ENCODE data around the gene SUN1. TPM values are rescaled to one million over a fixed set of nuclear protein-coding genes. Genes with fewer than 3 reads are reported as not detected.

Gene SUN1
- total and polyA plus RNA-seq, 2 experiments from 2014 or later: 63.3 to 145 TPM

DNA sequence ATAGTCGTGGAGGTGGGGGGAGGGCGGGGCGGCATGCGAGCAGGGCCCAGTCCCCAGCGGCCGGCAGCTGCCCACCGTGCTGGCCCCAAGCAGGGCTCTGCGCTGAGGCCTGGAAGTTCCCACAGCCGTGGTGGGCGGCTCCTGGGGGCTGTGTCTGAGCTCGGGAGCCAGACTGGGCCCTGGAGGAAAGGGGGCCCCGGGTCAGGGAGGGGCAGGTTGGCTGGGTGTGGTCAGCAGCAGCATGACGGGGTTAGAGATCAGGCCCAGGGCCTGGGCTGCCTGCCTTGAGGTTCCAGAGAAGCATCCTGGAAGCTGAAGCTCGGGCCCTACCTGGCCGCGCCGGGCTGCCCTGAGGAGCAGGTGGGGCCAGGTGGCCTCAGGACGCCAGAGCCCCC, 66.2 kb downstream of the SUN1 start:
- Mint-ChIP-seq H3K27ac (no peak overlapping the region), H3K36me3 (ENCODE audit: low read depth) (peaks cover 29% of the 10 kb centered on the region), H3K9me3 (no peaks in the 10 kb centered on the region), H3K4me1 (no peaks in the 10 kb centered on the region; the same call in 2 of the 3 replicates), H3K4me3 (no peak overlapping the region), H3K27me3 (ENCODE audit: insufficient read depth, low read depth, poor library complexity) (peaks cover 10% of the 10 kb centered on the region)
- Histone ChIP-seq H3K27me3 (ENCODE audit: insufficient read depth) (no peaks in the 10 kb centered on the region), H3K36me3 (ENCODE audit: insufficient read depth) (no peaks in the 10 kb centered on the region), H3K4me2 (no peak overlapping the region), H3K4me3 (no peak overlapping the region), H3K4me1 (ENCODE audit: insufficient read depth) (no peaks in the 10 kb centered on the region), H3K79me2 (replicated peaks; ENCODE audit: insufficient read depth) (no peaks in the 10 kb centered on the region), H3K9me2 (ENCODE audit: insufficient read depth) (no peaks in the 10 kb centered on the region), H4K20me1 (replicated peaks; ENCODE audit: insufficient read depth) (no peaks in the 10 kb centered on the region), H3K27ac (ENCODE audit: low read depth) (no peak overlapping the region), H3F3A (replicated peaks; ENCODE audit: low read depth) (0 out of 2 replicates have a peak, but pooled peaks cover 4% of the 10 kb centered on the region), H2AFZ (no peak overlapping the region)
- no peak for DNase-seq (ENCODE audit: low spot score)
- no peak; the same call in 2 of the 3 replicates for ATAC-seq
- TF ChIP-seq CREB1 (CRISPR knock-in tag; IDR thresholded peaks at IDR 0.05; ENCODE audit: low read depth): no peak
- TF ChIP-seq ZNF331 (CRISPR knock-in tag; IDR thresholded peaks at IDR 0.05; ENCODE audit: low read depth): no peak
- no peak for TF ChIP-seq JUNB (IDR thresholded peaks at IDR 0.05; ENCODE audit: unreplicated experiment)
- no peak for TF ChIP-seq CTCF (conservative IDR thresholded peaks at IDR 0.05; ENCODE audit: low read depth in 2 of 2)
- no peak for TF ChIP-seq POLR2AphosphoS5 (IDR thresholded peaks at IDR 0.05; ENCODE audit: low read depth)

GRCh38 chr7:898855-899681, 66.8 kb downstream of the SUN1 start:
- H2AFZ ChIP-seq: no peak overlapping the region
- H3K9me3 Mint-ChIP-seq: no peaks in the 10 kb centered on the region

More at GRCh38 chr7:898855-899681, 66.8 kb downstream of the SUN1 start:
- DNase-seq (ENCODE audit: low spot score) (no peak), ATAC-seq (peak; percentile 2; the same call in 2 of the 3 replicates)
- H4K20me1 ChIP-seq (replicated peaks; ENCODE audit: insufficient read depth): no peaks in the 10 kb centered on the region
- H3K79me2 ChIP-seq (replicated peaks; ENCODE audit: insufficient read depth): no peaks in the 10 kb centered on the region
- TF ChIP-seq EZH2 (IDR thresholded peaks at IDR 0.05; ENCODE audit: low read depth, unreplicated experiment) (no peak), EZH2phosphoT487 (IDR thresholded peaks at IDR 0.05; ENCODE audit: unreplicated experiment) (no peak), CREB1 (CRISPR knock-in tag; IDR thresholded peaks at IDR 0.05; ENCODE audit: low read depth) (no peak), ZNF462 (CRISPR knock-in tag; IDR thresholded peaks at IDR 0.05) (no peak)
- Mint-ChIP-seq H3K4me3 (no peak overlapping the region), H3K27me3 (ENCODE audit: insufficient read depth, low read depth, poor library complexity) (peaks cover 10% of the 10 kb centered on the region), H3K36me3 (ENCODE audit: low read depth) (peaks cover 23% of the 10 kb centered on the region), H3K27ac (no peak overlapping the region; the same call in 1 of the 2 replicates), H3K4me1 (no peaks in the 10 kb centered on the region; the same call in 2 of the 3 replicates)
- H3F3A ChIP-seq (replicated peaks; ENCODE audit: low read depth): 0 out of 2 replicates have a peak, but pooled peaks cover 4% of the 10 kb centered on the region
- no peaks in the 10 kb centered on the region for H3K4me1 ChIP-seq (ENCODE audit: insufficient read depth)
- H3K4me2 ChIP-seq: no peak overlapping the region
- H3K36me3 ChIP-seq (ENCODE audit: insufficient read depth): no peaks in the 10 kb centered on the region
- H3K9me2 ChIP-seq (ENCODE audit: insufficient read depth): no peaks in the 10 kb centered on the region
- H3K27me3 ChIP-seq (ENCODE audit: insufficient read depth): no peaks in the 10 kb centered on the region
- no peak overlapping the region for H3K27ac ChIP-seq (ENCODE audit: low read depth)
- H3K4me3 ChIP-seq: no peak overlapping the region

Measured in GM23338 (cell line).